PC-3 (cell line): Measurements from ENCODE around the gene LYRM9. TPM values are rescaled to one million over a fixed set of nuclear protein-coding genes. Genes with fewer than 3 reads are reported as not detected.

ENCODE experiments used
- ATAC-seq: fragments of 200-7000 bp; cut with Tn5 transposase; 2 replicates; pipeline ENCODE4 v1.9.1; 2020; ENCODE audit warnings: mild to moderate bottlenecking, moderate library complexity
- BruUV-seq: library from RNA; stranded (reverse); fragments of 400-500 nt; replicated peaks from 2 replicates; lab custom pipeline; 2021; lab: Mats Ljungman, UMichigan
- CTCF ChIA-PET: fragments of 300-600 bp; sonication (Branson Sonifier 250); formaldehyde crosslinking; loops from one replicate; lab custom pipeline; 2022; ENCODE audit warnings: antibody characterized with exemption; lab: Charles Lee
- POLR2A ChIA-PET: fragments of 300-600 bp; sonication (Branson Sonifier 250); formaldehyde crosslinking; loops from one replicate; lab custom pipeline; 2022; ENCODE audit warnings: antibody characterized with exemption; ENCODE audit not compliant: unreplicated experiment; lab: Charles Lee
- DNase-seq: peaks from one replicate; pipeline ENCODE4 v3.0.0-alpha.2; 2015
- H2AFZ ChIP-seq: fragments of 300-600 bp; sonication (generic); 2 replicates; pipeline ENCODE4 v1.6.0; 2016; ENCODE audit warnings: antibody characterized with exemption, low read length
- H3F3A ChIP-seq: fragments of 300-600 bp; sonication (generic); one replicate; pipeline ENCODE4 v1.6.0; 2017; ENCODE audit warnings: antibody characterized with exemption, low read length, control low read depth, mild to moderate bottlenecking; ENCODE audit not compliant: unreplicated experiment
- H3K27ac ChIP-seq: fragments of 300-600 bp; sonication (generic); 2 replicates; pipeline ENCODE4 v1.5.1; 2016; ENCODE audit warnings: mild to moderate bottlenecking, low read length
- H3K27me3 ChIP-seq: fragments of 300-600 bp; sonication (generic); 2 replicates; pipeline ENCODE4 v1.6.1; 2016; ENCODE audit warnings: low read length, mixed read lengths
- H3K36me3 ChIP-seq: fragments of 300-600 bp; sonication (generic); 2 replicates; pipeline ENCODE4 v1.6.1; 2016; ENCODE audit warnings: low read depth, mixed run types, low read length, mixed read lengths
- H3K4me1 ChIP-seq: fragments of 300-600 bp; sonication (generic); 2 replicates; pipeline ENCODE4 v1.5.1; 2016; ENCODE audit warnings: low read length; ENCODE audit not compliant: insufficient read depth
- H3K4me2 ChIP-seq: fragments of 300-600 bp; sonication (generic); 2 replicates; pipeline ENCODE4 v1.6.0; 2016; ENCODE audit warnings: low read length
- H3K4me3 ChIP-seq: fragments of 300-600 bp; sonication (generic); 2 replicates; pipeline ENCODE4 v1.5.1; 2016; ENCODE audit warnings: mild to moderate bottlenecking, low read length, mixed read lengths
- H3K79me2 ChIP-seq: fragments of 300-600 bp; sonication (generic); 2 replicates; pipeline ENCODE4 v1.6.1; 2017; ENCODE audit warnings: low read length, mixed read lengths
- H3K9ac ChIP-seq: fragments of 300-600 bp; sonication (generic); 2 replicates; pipeline ENCODE4 v1.6.0; 2016; ENCODE audit warnings: mild to moderate bottlenecking, low read length
- H3K9me2 ChIP-seq: fragments of 300-600 bp; sonication (generic); replicated peaks from 2 replicates; pipeline ENCODE4 v1.6.1; 2016; ENCODE audit warnings: mixed run types, low read length, mixed read lengths
- H3K9me3 ChIP-seq: fragments of 300-600 bp; sonication (generic); 2 replicates; pipeline ENCODE4 v1.6.1; 2016; ENCODE audit warnings: low read length, mixed read lengths
- H4K20me1 ChIP-seq: fragments of 300-600 bp; sonication (generic); 2 replicates; pipeline ENCODE4 v1.6.1; 2016; ENCODE audit warnings: low read length, mixed read lengths
- CTCF ChIP-seq: fragments of 300-600 bp; sonication (generic); conservative IDR thresholded peaks from 2 replicates; pipeline ENCODE4 v1.5.1; 2017; ENCODE audit warnings: antibody characterized with exemption, low read depth, mild to moderate bottlenecking, low read length
- EZH2 ChIP-seq: fragments of 300-600 bp; sonication (generic); IDR thresholded peaks from one replicate; pipeline ENCODE4 v1.6.1; 2017; ENCODE audit warnings: antibody characterized with exemption, mild to moderate bottlenecking, low read length; ENCODE audit not compliant: unreplicated experiment
- EZH2phosphoT487 ChIP-seq: fragments of 300-600 bp; sonication (generic); IDR thresholded peaks from 2 replicates; pipeline ENCODE4 v1.6.1; 2018; ENCODE audit warnings: mild to moderate bottlenecking, antibody characterized with exemption, low read length, borderline replicate concordance
- intact Hi-C: fragments of 100-400 bp; cut with micrococcal nuclease; formaldehyde crosslinking; loops from 2 replicates; pipeline ENCODE4 v1.9.0; 2023
- total RNA-seq: library from RNA; depleted of rRNA; stranded (reverse); fragments of >200 nt; gene quantifications from 2 replicates; pipeline ENCODE4 v1.2.3, GENCODE V29; 2014

The LYRM9 gene
- total RNA-seq, 1 experiment from 2014 or later = 0.58 TPM

- H3K9me2 ChIP-seq = no peaks in the 10 kb centered on the region
Observed at GRCh38 chr17:27895123-27895895, 2.1 kb upstream of the LYRM9 start.

GRCh38 chr17:27893841-27894503, 807 bp upstream of the LYRM9 start:
- H2AFZ ChIP-seq = peak overlapping the region; percentile 76; the same call in 1 of the 2 replicates
- H3K27me3 ChIP-seq = no peaks in the 10 kb centered on the region
- H3K4me1 ChIP-seq = peaks cover 4% of the 10 kb centered on the region
- H3K4me2 ChIP-seq = peak overlapping the region; percentile 66
- intact Hi-C loops = loop anchor here (10.0 kb wide), 2 partner anchors 121 to 361 kb away; no protein-coding TSS in a partner anchor
- BruUV-seq = no TSS peak
- ATAC-seq (no peak), DNase-seq (no peak)
- H3K27ac ChIP-seq = no peak overlapping the region
- H3K36me3 ChIP-seq = no peaks in the 10 kb centered on the region
- H3K79me2 ChIP-seq = no peaks in the 10 kb centered on the region
- H3K9ac ChIP-seq = no peak overlapping the region
- H3F3A ChIP-seq = no peaks in the 10 kb centered on the region
- TF ChIP-seq CTCF (no peak), EZH2 (no peak), EZH2phosphoT487 (no peak)
- no peaks in the 10 kb centered on the region for H3K9me3 ChIP-seq
- H3K4me3 ChIP-seq = no peak overlapping the region
- H4K20me1 ChIP-seq = no peaks in the 10 kb centered on the region
- POLR2A ChIA-PET = interaction anchor here (0.5 kb wide), 1 partner anchor 147 kb away, joined by 4 read pairs; no protein-coding TSS in a partner anchor
- CTCF ChIA-PET = interaction anchor here (0.5 to 1.4 kb wide), 3 partner anchors 88 to 190 kb away, joined by 3 to 4 read pairs (median 3); no protein-coding TSS in a partner anchor
- H3K9me2 ChIP-seq = no peaks in the 10 kb centered on the region

More at GRCh38 chr17:27895123-27895895, 2.1 kb upstream of the LYRM9 start:
- H3K4me2 ChIP-seq = no peak overlapping the region
- no peak for DNase-seq
- intact Hi-C loops = loop anchor here (10.0 kb wide), 2 partner anchors 119 to 359 kb away; no protein-coding TSS in a partner anchor
- H3K36me3 ChIP-seq = no peaks in the 10 kb centered on the region
- H2AFZ ChIP-seq = no peak overlapping the region
- H3K9me3 ChIP-seq = no peaks in the 10 kb centered on the region
- ATAC-seq = no peak
- H3K79me2 ChIP-seq = no peaks in the 10 kb centered on the region
- no peaks in the 10 kb centered on the region for H3F3A ChIP-seq
- no peak overlapping the region for H3K9ac ChIP-seq
- no TSS peak for BruUV-seq
- TF ChIP-seq CTCF (no peak), EZH2phosphoT487 (no peak), EZH2 (no peak)
- CTCF ChIA-PET = no interaction called here
- H3K27me3 ChIP-seq = no peaks in the 10 kb centered on the region
- POLR2A ChIA-PET = no interaction called here
- no peak overlapping the region for H3K27ac ChIP-seq
- no peaks in the 10 kb centered on the region for H4K20me1 ChIP-seq
- H3K4me3 ChIP-seq = no peak overlapping the region
- H3K4me1 ChIP-seq = peaks cover 4% of the 10 kb centered on the region
